Sigmoid colon (tissue), 7 donors: ENCODE measurements around the gene SHISA6. TPM values are rescaled to one million over a fixed set of nuclear protein-coding genes. Genes with fewer than 3 reads are reported as not detected.

Experiments used
- DNase-seq: peaks from one replicate; pipeline ENCODE4 v3.0.0-alpha.2; 2019
- H3K27ac ChIP-seq, 4 donors: fragments of 200-600 bp; sonication (generic); one replicate each; pipeline ENCODE4 v1.5.1; 2016 to 2019; ENCODE audit warnings: mild to moderate bottlenecking in 1 of 4
- H3K27me3 ChIP-seq, 3 donors: fragments of 200-600 bp; sonication (generic); one replicate each; pipeline ENCODE4 v1.5.1; 2019; ENCODE audit warnings: mild to moderate bottlenecking in 1 of 3
- H3K36me3 ChIP-seq, 4 donors: fragments of 200-600 bp; sonication (generic); one replicate each; pipeline ENCODE4 v1.5.1; 2016 to 2019
- H3K4me1 ChIP-seq, 4 donors: fragments of 200-600 bp; sonication (generic); one replicate each; pipeline ENCODE4 v1.5.1; 2017 to 2019
- H3K4me3 ChIP-seq, 4 donors: fragments of 200-600 bp; sonication (generic); one replicate each; pipeline ENCODE4 v1.5.1; 2017 to 2019; ENCODE audit warnings: mild to moderate bottlenecking in 2 of 4, moderate library complexity in 1 of 4
- H3K9me3 ChIP-seq, 4 donors: fragments of 200-600 bp in 3 of 4; sonication (generic) in 3 of 4; one replicate each; pipeline versions ENCODE4 v1.5.1 to v1.6.1; 2013 to 2019
- EP300 ChIP-seq, 4 donors: sonication (generic); formaldehyde crosslinking; IDR thresholded peaks; one replicate each; pipeline ENCODE4 v1.6.1; 2017; ENCODE audit warnings: antibody characterized with exemption in 4 of 4
- POLR2A ChIP-seq, 2 donors: fragments of 450-650 bp; IDR thresholded peaks; one replicate each; pipeline ENCODE4 v1.6.1; 2016; ENCODE audit warnings: antibody characterized with exemption in 2 of 2, mild to moderate bottlenecking in 2 of 2, moderate library complexity in 2 of 2
- POLR2AphosphoS5 ChIP-seq, 4 donors: sonication (generic); formaldehyde crosslinking; IDR thresholded peaks; one replicate each; pipeline ENCODE4 v1.6.1; 2017; ENCODE audit warnings: antibody characterized with exemption in 4 of 4
- WGBS, 2 donors: extraction: QIAGEN DNeasy Blood & Tissue Kit; methylation state at CpG; one replicate each; pipeline ENCODE4 v1.1.7; 2013; 5-methylcytosine and 5-hydroxymethylcytosine counted together
- intact Hi-C: fragments of 100-400 bp; cut with DNase I; formaldehyde crosslinking; loops from one replicate; pipeline ENCODE4 v1.15.1; 2023
- polyA plus RNA-seq, 3 donors: library from polyadenylated mRNA; stranded (reverse); fragments of 200-250 nt; gene quantifications; one replicate each; pipeline ENCODE4 v1.2.3, GENCODE V29; 2013
- total RNA-seq, 4 donors: library from RNA; depleted of rRNA; stranded (reverse); fragments of >200 nt; gene quantifications; one replicate each; pipeline ENCODE4 v1.1.0, GENCODE V29; 2016
- TF ChIP-seq, protein P1 (sequence below), 4 experiments: fragments of 450-650 bp in 3 of 4; fragments of 200-600 bp in 1 of 4; IDR thresholded peaks; one replicate each; pipeline ENCODE4 v1.5.1; 2016 to 2019; ENCODE audit warnings: antibody characterized with exemption in 4 of 4, mild to moderate bottlenecking in 3 of 4, moderate library complexity in 2 of 4
- donor health status: healthy with polysubstance abuse.
- donor health status: Bipolar disorder and iron deficiency.
- donor health status: healthy.

SHISA6 gene
- total and polyA plus RNA-seq, 7 donors = under 0.01 to 1.1 (median 0.38) TPM; not detected in 1

GRCh38 chr17:11490171-11490755, 249.2 kb downstream of the SHISA6 start:
- TF ChIP-seq POLR2A (IDR thresholded peaks at IDR 0.05) (no peak), EP300 (IDR thresholded peaks at IDR 0.05) (no peak), POLR2AphosphoS5 (IDR thresholded peaks at IDR 0.05) (no peak)
- TF ChIP-seq, protein P1, sequence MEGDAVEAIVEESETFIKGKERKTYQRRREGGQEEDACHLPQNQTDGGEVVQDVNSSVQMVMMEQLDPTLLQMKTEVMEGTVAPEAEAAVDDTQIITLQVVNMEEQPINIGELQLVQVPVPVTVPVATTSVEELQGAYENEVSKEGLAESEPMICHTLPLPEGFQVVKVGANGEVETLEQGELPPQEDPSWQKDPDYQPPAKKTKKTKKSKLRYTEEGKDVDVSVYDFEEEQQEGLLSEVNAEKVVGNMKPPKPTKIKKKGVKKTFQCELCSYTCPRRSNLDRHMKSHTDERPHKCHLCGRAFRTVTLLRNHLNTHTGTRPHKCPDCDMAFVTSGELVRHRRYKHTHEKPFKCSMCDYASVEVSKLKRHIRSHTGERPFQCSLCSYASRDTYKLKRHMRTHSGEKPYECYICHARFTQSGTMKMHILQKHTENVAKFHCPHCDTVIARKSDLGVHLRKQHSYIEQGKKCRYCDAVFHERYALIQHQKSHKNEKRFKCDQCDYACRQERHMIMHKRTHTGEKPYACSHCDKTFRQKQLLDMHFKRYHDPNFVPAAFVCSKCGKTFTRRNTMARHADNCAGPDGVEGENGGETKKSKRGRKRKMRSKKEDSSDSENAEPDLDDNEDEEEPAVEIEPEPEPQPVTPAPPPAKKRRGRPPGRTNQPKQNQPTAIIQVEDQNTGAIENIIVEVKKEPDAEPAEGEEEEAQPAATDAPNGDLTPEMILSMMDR (IDR thresholded peaks at IDR 0.05) = no peak
- Histone ChIP-seq H3K36me3 (no peaks in the 10 kb centered on the region), H3K9me3 (no peaks in the 10 kb centered on the region), H3K4me3 (no peak overlapping the region), H3K27me3 (no peaks in the 10 kb centered on the region), H3K27ac (no peak overlapping the region), H3K4me1 (peaks cover 0 to 15% (median 11%) of the 10 kb centered on the region in 4 donors)
- no peak for DNase-seq
- WGBS, 2 donors = 85 to 89% methylated on average over 14 of the region's 14 CpGs
- intact Hi-C loops = no loop called here

DNA sequence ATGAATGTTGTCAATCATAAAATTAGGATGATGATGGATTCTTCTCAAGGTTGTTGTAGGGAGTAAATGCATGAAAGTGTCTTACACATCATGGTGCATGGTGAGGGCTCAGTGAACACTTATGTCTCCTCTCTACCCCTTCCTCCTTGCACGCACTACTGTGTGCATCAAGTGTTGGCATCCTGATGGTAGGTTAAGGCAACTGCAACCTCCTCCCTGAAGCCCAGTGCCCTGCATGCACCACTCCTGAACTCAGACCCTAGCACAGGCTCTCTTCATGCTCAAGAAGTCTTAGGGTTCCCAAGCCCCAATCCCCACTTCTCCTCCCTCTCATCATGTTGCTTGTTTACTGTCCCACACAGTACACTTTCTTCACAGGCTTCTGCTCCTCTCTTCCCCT, 251.5 kb downstream of the SHISA6 start:
- H3K27ac ChIP-seq = no peak overlapping the region
- no peak for DNase-seq
- no peaks in the 10 kb centered on the region for H3K36me3 ChIP-seq
- no peak for TF ChIP-seq POLR2A (IDR thresholded peaks at IDR 0.05)
- intact Hi-C loops = no loop called here
- H3K27me3 ChIP-seq = no peaks in the 10 kb centered on the region
- H3K4me1 ChIP-seq = no peaks in the 10 kb centered on the region
- no peaks in the 10 kb centered on the region for H3K9me3 ChIP-seq
- 91 to 100% methylated on average over 1 of the region's 1 CpG for WGBS, 2 donors
- no peak overlapping the region for H3K4me3 ChIP-seq

DNA sequence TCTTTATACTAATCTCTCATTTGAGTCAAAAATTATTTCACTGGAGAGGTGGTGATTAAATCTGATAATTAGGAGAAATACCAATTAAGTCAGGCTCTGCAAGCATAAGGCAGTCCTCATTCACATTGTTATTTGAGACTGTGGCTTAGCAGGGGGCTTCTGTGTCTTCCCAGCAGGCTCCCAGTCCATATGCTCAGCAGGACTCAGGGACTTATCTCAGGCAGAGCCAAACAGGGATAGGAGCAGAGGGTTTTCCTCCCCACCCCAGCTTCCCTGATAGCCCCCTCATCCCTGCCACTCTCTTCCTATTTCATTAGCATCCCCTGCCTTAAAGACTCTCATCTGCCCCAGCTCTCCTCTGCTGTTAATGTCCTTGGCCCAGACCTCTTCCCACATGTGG, 252.9 kb downstream of the SHISA6 start:
- Histone ChIP-seq H3K36me3 (no peaks in the 10 kb centered on the region), H3K4me1 (no peaks in the 10 kb centered on the region), H3K9me3 (no peaks in the 10 kb centered on the region), H3K27me3 (no peaks in the 10 kb centered on the region), H3K27ac (no peak overlapping the region), H3K4me3 (no peak overlapping the region)
- no peak for DNase-seq
- intact Hi-C loops = no loop called here
- TF ChIP-seq, protein P1 (IDR thresholded peaks at IDR 0.05) = no peak
- TF ChIP-seq POLR2AphosphoS5 (IDR thresholded peaks at IDR 0.05) (no peak), EP300 (IDR thresholded peaks at IDR 0.05) (no peak), POLR2A (IDR thresholded peaks at IDR 0.05) (no peak)

GRCh38 chr17:11495613-11496012, 254.6 kb downstream of the SHISA6 start:
- TF ChIP-seq POLR2AphosphoS5 (IDR thresholded peaks at IDR 0.05) = no peak
- no peak for TF ChIP-seq POLR2A (IDR thresholded peaks at IDR 0.05)
- TF ChIP-seq EP300 (IDR thresholded peaks at IDR 0.05) = no peak
- TF ChIP-seq, protein P1 (IDR thresholded peaks at IDR 0.05) = no peak
- Histone ChIP-seq H3K4me3 (no peak overlapping the region), H3K4me1 (no peaks in the 10 kb centered on the region), H3K9me3 (no peaks in the 10 kb centered on the region), H3K36me3 (no peaks in the 10 kb centered on the region), H3K27me3 (no peaks in the 10 kb centered on the region), H3K27ac (no peak overlapping the region)
- DNase-seq = no peak
- intact Hi-C loops = no loop called here
- WGBS, 2 donors = 71 to 74% methylated on average over 3 of the region's 3 CpGs

GRCh38 chr17:11499881-11500280, 258.9 kb downstream of the SHISA6 start:
- Histone ChIP-seq H3K36me3 (no peaks in the 10 kb centered on the region), H3K27ac (no peak overlapping the region), H3K9me3 (no peaks in the 10 kb centered on the region), H3K4me1 (no peaks in the 10 kb centered on the region), H3K4me3 (no peak overlapping the region), H3K27me3 (no peaks in the 10 kb centered on the region)
- intact Hi-C loops = no loop called here
- TF ChIP-seq POLR2AphosphoS5 (IDR thresholded peaks at IDR 0.05) = no peak
- no peak for TF ChIP-seq EP300 (IDR thresholded peaks at IDR 0.05)
- no peak for TF ChIP-seq POLR2A (IDR thresholded peaks at IDR 0.05)
- TF ChIP-seq, protein P1 (IDR thresholded peaks at IDR 0.05) = no peak
- WGBS, 2 donors = 91 to 95% methylated on average over 3 of the region's 3 CpGs
- DNase-seq = no peak
